HG03064 (cell line): ENCODE results near the gene KNOP1.
"Not testable (repeated sequence)": the region's sequence is repeated elsewhere in the genome, so short reads cannot be mapped to it uniquely, and the experiment has no call there.

Source experiments
- ATAC-seq: cut with Tn5 transposase; IDR thresholded peaks from one replicate; pipeline ENCODE4 v1.9.1; 2021; ENCODE audit warnings: low read depth; ENCODE audit not compliant: unreplicated experiment

Gene KNOP1

GRCh38 chr16:19688396-19689024 lies 29.5 kb downstream of the KNOP1 start:
- ATAC-seq: no peak

- no peak for ATAC-seq
These were observed 30.7 kb downstream of the KNOP1 start for GRCh38 chr16:19687279-19687678.

- no peak for ATAC-seq
These were observed 32.9 kb downstream of the KNOP1 start for GRCh38 chr16:19685176-19685575.

GRCh38 chr16:19683453-19684236 lies 34.4 kb downstream of the KNOP1 start:
- no peak for ATAC-seq

- ATAC-seq: no peak
These were observed 36.4 kb downstream of the KNOP1 start for GRCh38 chr16:19681637-19682036.

- no peak for ATAC-seq
These were observed 37.1 kb downstream of the KNOP1 start for GRCh38 chr16:19680881-19681340.

GRCh38 chr16:19679281-19679680 lies 38.7 kb downstream of the KNOP1 start:
- not testable (repeated sequence) for ATAC-seq

GRCh38 chr16:19678804-19679203 lies 39.2 kb downstream of the KNOP1 start:
- ATAC-seq: no peak

GRCh38 chr16:19677402-19677801 lies 40.6 kb downstream of the KNOP1 start:
- no peak for ATAC-seq

- no peak for ATAC-seq
These were observed 43.5 kb downstream of the KNOP1 start for GRCh38 chr16:19674485-19674884.

- ATAC-seq: no peak
These were observed 45.6 kb downstream of the KNOP1 start for GRCh38 chr16:19672378-19672777.

GRCh38 chr16:19666477-19666876 lies 51.5 kb downstream of the KNOP1 start:
- ATAC-seq: no peak

- not testable (repeated sequence) for ATAC-seq
These were observed 52.7 kb downstream of the KNOP1 start for GRCh38 chr16:19665313-19665712.

- no peak for ATAC-seq
These were observed 53.9 kb downstream of the KNOP1 start for GRCh38 chr16:19664166-19664565.

GRCh38 chr16:19662351-19662750 lies 55.7 kb downstream of the KNOP1 start:
- ATAC-seq: no peak

GRCh38 chr16:19660432-19660831 lies 57.6 kb downstream of the KNOP1 start:
- ATAC-seq: no peak

- no peak for ATAC-seq
These were observed 58.5 kb downstream of the KNOP1 start for GRCh38 chr16:19659554-19659953.

- ATAC-seq: no peak
These were observed 60.2 kb downstream of the KNOP1 start for GRCh38 chr16:19657831-19658230.

- no peak for ATAC-seq
These were observed 62.7 kb downstream of the KNOP1 start for GRCh38 chr16:19655242-19655777.

- ATAC-seq: no peak
These were observed 63.9 kb downstream of the KNOP1 start for GRCh38 chr16:19654147-19654546.
